Loucy (cell line): ENCODE results near the gene EIF3B.

Experiments used
- EZH2phosphoT487 ChIP-seq: fragments of 200-600 bp; IDR thresholded peaks from 2 replicates; pipeline ENCODE4 v1.6.1; 2018; ENCODE audit warnings: antibody characterized with exemption, mild to moderate bottlenecking, moderate library complexity, borderline replicate concordance
- TF ChIP-seq, protein P1 (sequence below): fragments of 200-600 bp; sonication (generic); conservative IDR thresholded peaks from 2 replicates; pipeline ENCODE4 v1.5.1; 2014; ENCODE audit warnings: mild to moderate bottlenecking, antibody characterized with exemption, low read length

GRCh38 chr7:2331707-2332106, 22.9 kb upstream of the EIF3B start:
- TF ChIP-seq, protein P1, sequence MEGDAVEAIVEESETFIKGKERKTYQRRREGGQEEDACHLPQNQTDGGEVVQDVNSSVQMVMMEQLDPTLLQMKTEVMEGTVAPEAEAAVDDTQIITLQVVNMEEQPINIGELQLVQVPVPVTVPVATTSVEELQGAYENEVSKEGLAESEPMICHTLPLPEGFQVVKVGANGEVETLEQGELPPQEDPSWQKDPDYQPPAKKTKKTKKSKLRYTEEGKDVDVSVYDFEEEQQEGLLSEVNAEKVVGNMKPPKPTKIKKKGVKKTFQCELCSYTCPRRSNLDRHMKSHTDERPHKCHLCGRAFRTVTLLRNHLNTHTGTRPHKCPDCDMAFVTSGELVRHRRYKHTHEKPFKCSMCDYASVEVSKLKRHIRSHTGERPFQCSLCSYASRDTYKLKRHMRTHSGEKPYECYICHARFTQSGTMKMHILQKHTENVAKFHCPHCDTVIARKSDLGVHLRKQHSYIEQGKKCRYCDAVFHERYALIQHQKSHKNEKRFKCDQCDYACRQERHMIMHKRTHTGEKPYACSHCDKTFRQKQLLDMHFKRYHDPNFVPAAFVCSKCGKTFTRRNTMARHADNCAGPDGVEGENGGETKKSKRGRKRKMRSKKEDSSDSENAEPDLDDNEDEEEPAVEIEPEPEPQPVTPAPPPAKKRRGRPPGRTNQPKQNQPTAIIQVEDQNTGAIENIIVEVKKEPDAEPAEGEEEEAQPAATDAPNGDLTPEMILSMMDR = no peak
- TF ChIP-seq EZH2phosphoT487 = no peak
